ENCODE measurements around the gene TMEM63B. TPM values are rescaled to one million over a fixed set of nuclear protein-coding genes. Genes with fewer than 3 reads are reported as not detected.

Gene TMEM63B
- total RNA-seq, 1 donor from 2014 or later, result 36.2 TPM

DNA sequence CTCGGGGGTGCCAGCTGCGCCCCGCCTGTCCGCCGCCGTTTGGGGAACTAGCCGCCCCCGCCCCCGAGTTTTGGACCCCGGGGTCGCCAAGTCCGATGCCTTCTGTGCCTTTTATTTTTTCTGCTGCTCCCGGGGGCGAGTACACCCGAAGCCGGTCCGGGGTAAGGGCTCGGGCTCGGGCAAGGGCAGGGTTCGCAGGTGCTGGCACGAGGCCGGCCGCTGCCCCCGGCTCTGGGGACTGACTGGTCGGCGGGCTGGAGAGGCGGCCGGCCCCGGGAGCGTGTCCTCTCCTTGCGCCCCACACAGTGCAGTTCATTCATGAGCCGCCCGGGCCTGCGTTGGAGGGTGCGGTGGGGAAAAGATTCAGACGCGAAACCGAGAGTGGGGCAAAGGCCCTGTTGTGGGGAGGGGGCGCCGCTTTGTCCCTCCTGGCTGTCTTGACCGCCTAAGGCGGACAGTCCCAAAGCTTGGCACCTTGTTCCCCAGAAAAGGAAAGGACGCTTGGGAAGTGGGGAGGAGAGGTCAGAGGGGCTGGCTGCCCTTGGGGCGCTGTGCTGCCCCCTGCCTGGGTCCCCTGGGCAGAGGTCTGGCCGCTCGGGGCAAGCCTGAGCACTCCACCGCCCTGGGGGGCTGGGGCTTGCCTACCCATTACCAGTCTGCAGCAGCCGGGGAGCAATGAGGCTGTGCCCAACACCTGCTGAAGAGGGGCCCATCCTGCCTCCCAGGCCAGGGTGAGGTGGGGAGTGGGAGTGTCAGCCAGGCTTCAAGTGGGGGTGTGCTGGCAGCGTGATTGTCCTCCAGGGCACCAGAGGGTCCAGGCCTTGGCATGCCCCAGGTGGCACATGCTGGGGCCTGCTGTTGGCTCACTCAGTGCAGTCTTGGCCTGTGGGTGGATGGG, 915 bp downstream of the TMEM63B start:
- Mint-ChIP-seq H3K4me3 (ENCODE audit: unreplicated experiment) (peak overlapping the region; percentile 84), H3K27me3 (ENCODE audit: unreplicated experiment) (no peaks in the 10 kb centered on the region), H3K27ac (ENCODE audit: unreplicated experiment) (no peak overlapping the region), H3K4me1 (ENCODE audit: unreplicated experiment) (peaks cover 60% of the 10 kb centered on the region), H3K36me3 (ENCODE audit: unreplicated experiment) (peaks cover 2% of the 10 kb centered on the region), H3K9me3 (ENCODE audit: unreplicated experiment) (no peaks in the 10 kb centered on the region)
- TF ChIP-seq, protein P1, sequence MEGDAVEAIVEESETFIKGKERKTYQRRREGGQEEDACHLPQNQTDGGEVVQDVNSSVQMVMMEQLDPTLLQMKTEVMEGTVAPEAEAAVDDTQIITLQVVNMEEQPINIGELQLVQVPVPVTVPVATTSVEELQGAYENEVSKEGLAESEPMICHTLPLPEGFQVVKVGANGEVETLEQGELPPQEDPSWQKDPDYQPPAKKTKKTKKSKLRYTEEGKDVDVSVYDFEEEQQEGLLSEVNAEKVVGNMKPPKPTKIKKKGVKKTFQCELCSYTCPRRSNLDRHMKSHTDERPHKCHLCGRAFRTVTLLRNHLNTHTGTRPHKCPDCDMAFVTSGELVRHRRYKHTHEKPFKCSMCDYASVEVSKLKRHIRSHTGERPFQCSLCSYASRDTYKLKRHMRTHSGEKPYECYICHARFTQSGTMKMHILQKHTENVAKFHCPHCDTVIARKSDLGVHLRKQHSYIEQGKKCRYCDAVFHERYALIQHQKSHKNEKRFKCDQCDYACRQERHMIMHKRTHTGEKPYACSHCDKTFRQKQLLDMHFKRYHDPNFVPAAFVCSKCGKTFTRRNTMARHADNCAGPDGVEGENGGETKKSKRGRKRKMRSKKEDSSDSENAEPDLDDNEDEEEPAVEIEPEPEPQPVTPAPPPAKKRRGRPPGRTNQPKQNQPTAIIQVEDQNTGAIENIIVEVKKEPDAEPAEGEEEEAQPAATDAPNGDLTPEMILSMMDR (IDR thresholded peaks at IDR 0.05), result no peak
- DNase-seq (ENCODE audit: extremely low spot score, unreplicated experiment), result no peak

DNA sequence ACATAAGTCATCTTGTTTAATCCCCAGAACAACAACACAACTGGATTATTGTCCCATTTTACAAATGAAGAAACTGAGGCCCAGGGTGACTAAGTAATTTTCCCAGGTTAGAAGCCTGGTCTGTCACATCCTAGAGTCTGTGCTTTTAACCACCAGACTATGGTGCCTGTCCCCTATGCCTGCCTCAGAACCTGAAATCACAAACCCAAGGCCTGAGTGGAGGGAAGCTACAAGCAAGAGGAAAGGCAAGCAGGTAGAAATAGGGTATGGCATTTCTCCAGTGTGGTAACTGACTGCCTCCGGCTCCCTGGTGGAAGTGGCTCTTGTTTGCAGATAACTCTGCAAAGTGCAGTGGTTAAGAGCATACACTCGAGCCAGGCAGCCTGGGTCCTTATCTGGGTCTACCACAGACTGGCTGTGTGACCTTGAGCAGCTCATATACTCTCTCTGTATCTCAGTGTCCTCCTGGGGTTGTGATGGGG, 2.5 kb downstream of the TMEM63B start:
- H3K4me3 Mint-ChIP-seq (ENCODE audit: unreplicated experiment), result no peak overlapping the region
- TF ChIP-seq, protein P1 (IDR thresholded peaks at IDR 0.05), result no peak
- no peak overlapping the region for H3K27ac Mint-ChIP-seq (ENCODE audit: unreplicated experiment)
- DNase-seq (ENCODE audit: extremely low spot score, unreplicated experiment), result no peak
- no peaks in the 10 kb centered on the region for H3K9me3 Mint-ChIP-seq (ENCODE audit: unreplicated experiment)
- H3K36me3 Mint-ChIP-seq (ENCODE audit: unreplicated experiment), result peaks cover 4% of the 10 kb centered on the region
- H3K27me3 Mint-ChIP-seq (ENCODE audit: unreplicated experiment), result no peaks in the 10 kb centered on the region
- H3K4me1 Mint-ChIP-seq (ENCODE audit: unreplicated experiment), result peaks cover 50% of the 10 kb centered on the region

DNA sequence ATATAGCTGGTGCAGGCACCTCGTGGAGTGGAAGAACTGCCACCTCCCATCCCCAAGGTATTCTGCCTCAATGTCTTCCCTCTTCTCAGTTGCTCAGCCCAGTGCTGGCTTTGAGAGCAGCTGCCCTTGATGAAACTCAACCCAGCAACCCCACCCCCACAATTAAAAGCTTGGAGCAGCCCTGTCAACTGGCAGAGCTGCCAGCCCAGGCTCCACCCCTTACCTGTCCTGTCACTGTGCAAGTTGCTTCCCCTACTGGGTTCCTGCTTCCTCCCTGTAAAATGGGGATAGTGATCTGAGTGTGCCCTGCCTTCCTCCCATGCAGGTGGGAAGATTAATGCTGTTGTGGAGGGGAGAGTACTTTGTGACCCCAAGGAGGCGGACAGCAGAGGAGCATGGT, 4.5 kb downstream of the TMEM63B start:
- H3K4me1 Mint-ChIP-seq (ENCODE audit: unreplicated experiment), result peaks cover 32% of the 10 kb centered on the region
- H3K9me3 Mint-ChIP-seq (ENCODE audit: unreplicated experiment), result no peaks in the 10 kb centered on the region
- peak overlapping the region; percentile 29 for H3K27ac Mint-ChIP-seq (ENCODE audit: unreplicated experiment)

DNA sequence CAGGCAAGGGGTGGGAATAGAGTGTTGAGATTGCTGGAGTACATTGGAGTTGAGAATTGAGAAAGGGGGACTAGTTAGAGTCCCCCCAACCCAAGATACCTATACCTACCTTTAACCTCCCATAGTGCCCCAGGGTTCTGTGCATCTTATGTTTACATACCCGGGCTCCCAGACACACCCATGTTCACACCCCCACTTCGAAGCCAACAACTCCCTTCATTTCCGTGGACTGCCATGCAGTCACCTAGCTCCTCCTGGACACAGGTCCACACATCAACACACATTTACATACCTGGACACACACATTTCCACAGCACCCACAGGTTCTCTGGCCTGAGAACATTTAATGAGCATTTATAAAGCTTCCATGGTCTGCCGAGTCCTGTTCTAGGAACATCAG, 5.1 kb downstream of the TMEM63B start:
- no peaks in the 10 kb centered on the region for H3K9me3 Mint-ChIP-seq (ENCODE audit: unreplicated experiment)
- no peaks in the 10 kb centered on the region for H3K27me3 Mint-ChIP-seq (ENCODE audit: unreplicated experiment)
- DNase-seq (ENCODE audit: extremely low spot score, unreplicated experiment), result no peak
- TF ChIP-seq, protein P1 (IDR thresholded peaks at IDR 0.05), result no peak
- peak overlapping the region; percentile 84 for H3K27ac Mint-ChIP-seq (ENCODE audit: unreplicated experiment)
- peaks cover 19% of the 10 kb centered on the region for H3K36me3 Mint-ChIP-seq (ENCODE audit: unreplicated experiment)
- H3K4me1 Mint-ChIP-seq (ENCODE audit: unreplicated experiment), result peaks cover 32% of the 10 kb centered on the region
- no peak overlapping the region for H3K4me3 Mint-ChIP-seq (ENCODE audit: unreplicated experiment)

More for the DNA sequence above, 4.5 kb downstream of the TMEM63B start:
- TF ChIP-seq, protein P1 (IDR thresholded peaks at IDR 0.05), result no peak
- Mint-ChIP-seq H3K36me3 (ENCODE audit: unreplicated experiment) (peaks cover 13% of the 10 kb centered on the region), H3K4me3 (ENCODE audit: unreplicated experiment) (no peak overlapping the region), H3K27me3 (ENCODE audit: unreplicated experiment) (no peaks in the 10 kb centered on the region)
- DNase-seq (ENCODE audit: extremely low spot score, unreplicated experiment), result no peak
